WTC11 (cell line): ENCODE results near the gene C11orf58.

Experiments used
- GTF2I ChIP-seq: fragments of 250-450 bp; sonication (Bioruptor Pico); conservative IDR thresholded peaks from 2 replicates; pipeline ENCODE4 v1.4.0; 2021; ENCODE audit warnings: mild to moderate bottlenecking
- SP1 ChIP-seq: sonication (generic); formaldehyde crosslinking; conservative IDR thresholded peaks from 2 replicates; pipeline ENCODE4 v1.8.1; 2022; ENCODE audit warnings: missing genetic modification reagents
- ZNF263 ChIP-seq: sonication (generic); formaldehyde crosslinking; IDR thresholded peaks from 2 replicates; pipeline ENCODE4 v1.8.1; 2022; ENCODE audit warnings: low read depth, mild to moderate bottlenecking, moderate library complexity, missing genetic modification reagents
- TF ChIP-seq, protein P1 (sequence below): sonication (generic); formaldehyde crosslinking; IDR thresholded peaks from 2 replicates; pipeline ENCODE4 v1.8.1; 2022; ENCODE audit warnings: mild to moderate bottlenecking, missing genetic modification reagents, moderate library complexity, borderline replicate concordance
- TF ChIP-seq, protein P2 (sequence below): fragments of 200-600 bp; IDR thresholded peaks from 2 replicates; pipeline ENCODE4 v1.8.0; 2022; ENCODE audit warnings: antibody characterized with exemption
- TF ChIP-seq, protein P3 (sequence below): sonication (generic); formaldehyde crosslinking; IDR thresholded peaks from 2 replicates; pipeline ENCODE4 v1.8.1; 2023; ENCODE audit warnings: mild to moderate bottlenecking, missing genetic modification reagents, moderate library complexity
- TF ChIP-seq, protein P4 (sequence below): sonication (generic); formaldehyde crosslinking; IDR thresholded peaks from 2 replicates; pipeline ENCODE4 v1.8.1; 2023; ENCODE audit warnings: mild to moderate bottlenecking, moderate library complexity, missing genetic modification reagents

DNA sequence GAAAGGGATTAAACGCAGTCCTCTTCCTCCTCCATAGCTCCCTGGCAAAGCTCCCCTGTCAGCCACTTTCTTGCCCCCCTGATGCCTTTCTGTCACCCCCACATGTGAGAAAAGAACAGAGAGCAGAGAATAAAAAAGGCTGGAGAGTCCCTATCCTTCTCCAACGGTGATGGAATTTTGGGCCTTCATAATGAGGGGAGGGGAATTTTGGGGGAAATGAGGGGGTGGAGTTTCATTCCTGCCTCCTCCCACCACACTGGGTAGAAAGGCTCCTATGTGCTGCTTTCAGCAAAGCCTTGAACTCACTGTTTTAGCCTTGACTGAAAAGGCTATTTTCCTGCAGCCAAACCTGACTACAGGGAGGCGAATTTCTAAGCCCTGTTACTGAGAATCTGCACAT lies 59.3 kb downstream of the C11orf58 start:
- no peak for TF ChIP-seq SP1 (CRISPR knock-in tag)
- TF ChIP-seq, protein P1, sequence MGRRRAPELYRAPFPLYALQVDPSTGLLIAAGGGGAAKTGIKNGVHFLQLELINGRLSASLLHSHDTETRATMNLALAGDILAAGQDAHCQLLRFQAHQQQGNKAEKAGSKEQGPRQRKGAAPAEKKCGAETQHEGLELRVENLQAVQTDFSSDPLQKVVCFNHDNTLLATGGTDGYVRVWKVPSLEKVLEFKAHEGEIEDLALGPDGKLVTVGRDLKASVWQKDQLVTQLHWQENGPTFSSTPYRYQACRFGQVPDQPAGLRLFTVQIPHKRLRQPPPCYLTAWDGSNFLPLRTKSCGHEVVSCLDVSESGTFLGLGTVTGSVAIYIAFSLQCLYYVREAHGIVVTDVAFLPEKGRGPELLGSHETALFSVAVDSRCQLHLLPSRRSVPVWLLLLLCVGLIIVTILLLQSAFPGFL (CRISPR knock-in tag) = no peak
- no peak for TF ChIP-seq ZNF263 (CRISPR knock-in tag)
- TF ChIP-seq, protein P2, sequence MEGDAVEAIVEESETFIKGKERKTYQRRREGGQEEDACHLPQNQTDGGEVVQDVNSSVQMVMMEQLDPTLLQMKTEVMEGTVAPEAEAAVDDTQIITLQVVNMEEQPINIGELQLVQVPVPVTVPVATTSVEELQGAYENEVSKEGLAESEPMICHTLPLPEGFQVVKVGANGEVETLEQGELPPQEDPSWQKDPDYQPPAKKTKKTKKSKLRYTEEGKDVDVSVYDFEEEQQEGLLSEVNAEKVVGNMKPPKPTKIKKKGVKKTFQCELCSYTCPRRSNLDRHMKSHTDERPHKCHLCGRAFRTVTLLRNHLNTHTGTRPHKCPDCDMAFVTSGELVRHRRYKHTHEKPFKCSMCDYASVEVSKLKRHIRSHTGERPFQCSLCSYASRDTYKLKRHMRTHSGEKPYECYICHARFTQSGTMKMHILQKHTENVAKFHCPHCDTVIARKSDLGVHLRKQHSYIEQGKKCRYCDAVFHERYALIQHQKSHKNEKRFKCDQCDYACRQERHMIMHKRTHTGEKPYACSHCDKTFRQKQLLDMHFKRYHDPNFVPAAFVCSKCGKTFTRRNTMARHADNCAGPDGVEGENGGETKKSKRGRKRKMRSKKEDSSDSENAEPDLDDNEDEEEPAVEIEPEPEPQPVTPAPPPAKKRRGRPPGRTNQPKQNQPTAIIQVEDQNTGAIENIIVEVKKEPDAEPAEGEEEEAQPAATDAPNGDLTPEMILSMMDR = no peak
- TF ChIP-seq, protein P3, sequence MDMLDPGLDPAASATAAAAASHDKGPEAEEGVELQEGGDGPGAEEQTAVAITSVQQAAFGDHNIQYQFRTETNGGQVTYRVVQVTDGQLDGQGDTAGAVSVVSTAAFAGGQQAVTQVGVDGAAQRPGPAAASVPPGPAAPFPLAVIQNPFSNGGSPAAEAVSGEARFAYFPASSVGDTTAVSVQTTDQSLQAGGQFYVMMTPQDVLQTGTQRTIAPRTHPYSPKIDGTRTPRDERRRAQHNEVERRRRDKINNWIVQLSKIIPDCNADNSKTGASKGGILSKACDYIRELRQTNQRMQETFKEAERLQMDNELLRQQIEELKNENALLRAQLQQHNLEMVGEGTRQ (CRISPR knock-in tag) = no peak
- TF ChIP-seq GTF2I (CRISPR knock-in tag) = no peak
- TF ChIP-seq, protein P4, sequence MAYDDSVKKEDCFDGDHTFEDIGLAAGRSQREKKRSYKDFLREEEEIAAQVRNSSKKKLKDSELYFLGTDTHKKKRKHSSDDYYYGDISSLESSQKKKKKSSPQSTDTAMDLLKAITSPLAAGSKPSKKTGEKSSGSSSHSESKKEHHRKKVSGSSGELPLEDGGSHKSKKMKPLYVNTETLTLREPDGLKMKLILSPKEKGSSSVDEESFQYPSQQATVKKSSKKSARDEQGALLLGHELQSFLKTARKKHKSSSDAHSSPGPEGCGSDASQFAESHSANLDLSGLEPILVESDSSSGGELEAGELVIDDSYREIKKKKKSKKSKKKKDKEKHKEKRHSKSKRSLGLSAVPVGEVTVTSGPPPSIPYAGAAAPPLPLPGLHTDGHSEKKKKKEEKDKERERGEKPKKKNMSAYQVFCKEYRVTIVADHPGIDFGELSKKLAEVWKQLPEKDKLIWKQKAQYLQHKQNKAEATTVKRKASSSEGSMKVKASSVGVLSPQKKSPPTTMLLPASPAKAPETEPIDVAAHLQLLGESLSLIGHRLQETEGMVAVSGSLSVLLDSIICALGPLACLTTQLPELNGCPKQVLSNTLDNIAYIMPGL = no peak
